GM12801 (cell line): ENCODE results near the gene LMAN1L.

Experiments
- TF ChIP-seq, protein P1 (sequence below): IDR thresholded peaks from one replicate; pipeline ENCODE4 v1.5.1; 2011; ENCODE audit warnings: control low read depth; ENCODE audit not compliant: insufficient read length; ENCODE audit errors: extremely low read depth

LMAN1L gene

DNA sequence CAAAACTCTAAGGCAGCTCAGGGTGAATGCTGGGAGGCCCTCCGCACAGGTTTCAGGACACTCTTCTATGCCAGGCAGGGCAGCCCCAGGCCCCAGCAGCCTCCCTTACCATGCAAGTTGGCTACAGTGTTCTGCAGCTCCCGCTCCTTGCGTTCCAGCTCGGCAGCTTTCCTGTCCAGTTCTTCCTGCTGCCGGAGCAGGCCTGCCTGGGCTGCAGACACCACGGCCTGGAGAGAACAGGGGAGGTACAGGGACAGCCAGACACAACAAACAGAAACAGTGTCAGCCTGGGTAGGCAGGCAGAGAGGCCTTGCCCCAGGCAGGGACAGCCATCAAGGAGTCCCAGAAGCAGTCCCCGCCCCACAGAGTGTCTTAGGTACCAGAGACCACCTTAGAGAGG lies 39.3 kb downstream of the LMAN1L start:
- TF ChIP-seq, protein P1, sequence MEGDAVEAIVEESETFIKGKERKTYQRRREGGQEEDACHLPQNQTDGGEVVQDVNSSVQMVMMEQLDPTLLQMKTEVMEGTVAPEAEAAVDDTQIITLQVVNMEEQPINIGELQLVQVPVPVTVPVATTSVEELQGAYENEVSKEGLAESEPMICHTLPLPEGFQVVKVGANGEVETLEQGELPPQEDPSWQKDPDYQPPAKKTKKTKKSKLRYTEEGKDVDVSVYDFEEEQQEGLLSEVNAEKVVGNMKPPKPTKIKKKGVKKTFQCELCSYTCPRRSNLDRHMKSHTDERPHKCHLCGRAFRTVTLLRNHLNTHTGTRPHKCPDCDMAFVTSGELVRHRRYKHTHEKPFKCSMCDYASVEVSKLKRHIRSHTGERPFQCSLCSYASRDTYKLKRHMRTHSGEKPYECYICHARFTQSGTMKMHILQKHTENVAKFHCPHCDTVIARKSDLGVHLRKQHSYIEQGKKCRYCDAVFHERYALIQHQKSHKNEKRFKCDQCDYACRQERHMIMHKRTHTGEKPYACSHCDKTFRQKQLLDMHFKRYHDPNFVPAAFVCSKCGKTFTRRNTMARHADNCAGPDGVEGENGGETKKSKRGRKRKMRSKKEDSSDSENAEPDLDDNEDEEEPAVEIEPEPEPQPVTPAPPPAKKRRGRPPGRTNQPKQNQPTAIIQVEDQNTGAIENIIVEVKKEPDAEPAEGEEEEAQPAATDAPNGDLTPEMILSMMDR, result no peak

DNA sequence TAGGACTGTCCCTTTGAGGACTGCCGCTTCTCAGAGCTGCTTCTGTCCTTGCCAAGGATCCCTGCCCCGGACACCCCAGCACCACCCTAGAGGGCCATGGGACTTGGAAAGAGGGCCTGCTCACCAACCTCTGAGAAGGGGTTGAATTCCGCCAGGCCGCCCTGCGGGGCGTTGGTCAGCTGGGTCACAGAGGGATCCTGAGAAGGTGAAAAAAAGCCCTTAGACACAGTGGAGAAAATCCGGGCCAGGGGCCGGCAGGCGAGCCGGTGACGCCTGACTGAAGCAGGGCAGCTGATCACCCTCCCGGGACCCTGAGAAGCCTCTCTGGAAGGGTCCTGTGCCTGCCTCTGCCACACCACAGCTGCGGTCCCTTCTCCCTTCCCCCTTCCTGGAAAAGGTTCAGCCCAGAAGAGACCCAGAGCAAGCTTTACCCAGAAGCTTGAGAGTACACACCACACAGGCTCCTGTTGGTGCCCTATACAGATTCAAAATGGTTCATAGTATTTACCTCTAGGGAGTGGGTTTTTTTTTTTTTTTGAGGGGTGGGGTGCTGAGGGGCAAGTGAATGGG lies 41.9 kb downstream of the LMAN1L start:
- TF ChIP-seq, protein P1, result no peak

DNA sequence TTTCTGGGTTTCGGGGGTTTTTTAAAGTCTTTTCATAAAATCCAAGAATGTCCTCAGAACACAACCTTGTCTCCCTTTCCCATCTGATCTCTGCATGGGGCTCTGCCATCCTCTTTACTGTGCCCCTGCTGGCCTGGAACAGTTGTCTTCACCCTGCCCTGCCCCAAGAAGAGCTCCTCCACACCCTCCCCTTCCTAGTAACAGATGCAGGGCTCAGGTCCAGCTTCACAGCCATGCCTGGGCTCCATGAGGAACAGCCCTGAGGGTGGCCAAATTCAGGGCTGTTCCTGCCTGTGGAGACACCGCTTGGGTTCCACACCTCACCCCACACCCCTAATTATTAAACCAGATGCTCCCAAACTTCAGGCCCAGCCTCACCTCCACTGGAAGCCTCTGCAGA lies 43.2 kb downstream of the LMAN1L start:
- TF ChIP-seq, protein P1, result no peak

DNA sequence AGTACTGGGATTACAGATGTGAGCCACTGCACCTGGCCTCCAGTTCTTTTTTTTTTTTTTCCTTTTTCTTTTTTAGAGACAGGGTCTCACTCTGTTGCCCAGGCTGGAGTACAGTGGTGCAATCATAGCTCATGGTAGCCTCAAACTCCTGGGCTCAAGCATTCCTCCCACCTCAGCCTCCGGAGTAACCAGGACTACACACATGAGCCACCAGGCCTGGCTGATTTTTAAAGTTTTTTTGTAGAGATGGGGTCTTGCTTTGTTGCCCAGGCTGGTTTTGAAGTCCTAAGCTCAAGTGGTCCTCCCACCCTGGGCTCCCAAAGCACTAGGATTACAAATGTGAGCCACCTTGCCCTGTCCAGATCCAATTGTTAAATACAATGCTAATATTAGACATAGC lies 43.9 kb downstream of the LMAN1L start:
- TF ChIP-seq, protein P1, result no peak

DNA sequence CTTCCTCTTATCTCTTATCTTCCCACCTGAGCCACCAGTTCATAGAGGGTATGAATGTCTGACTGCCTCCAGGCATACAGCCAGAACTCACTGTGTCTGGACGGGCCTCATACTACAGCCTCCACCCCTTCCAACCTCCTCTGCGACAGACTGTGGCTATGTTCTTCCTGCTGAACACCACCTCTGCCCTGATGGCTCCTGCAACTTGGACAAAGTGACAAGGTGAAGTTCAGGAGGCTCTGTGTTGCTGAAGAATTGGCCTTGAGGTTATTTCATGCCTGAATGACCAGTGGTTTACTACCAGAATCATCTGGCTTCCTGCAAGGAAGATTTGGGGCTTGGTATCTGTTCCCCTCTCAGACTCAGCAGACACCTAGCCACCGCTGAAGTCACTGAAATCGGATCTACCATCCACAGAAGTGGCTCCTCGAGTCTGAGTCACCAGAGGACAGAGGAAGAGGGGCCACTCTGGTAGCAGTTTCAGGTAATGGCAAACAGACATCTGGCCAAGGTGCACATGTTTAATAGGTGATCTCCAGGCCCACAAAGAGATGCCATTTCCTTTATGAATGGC lies 44.5 kb downstream of the LMAN1L start:
- TF ChIP-seq, protein P1, result no peak

DNA sequence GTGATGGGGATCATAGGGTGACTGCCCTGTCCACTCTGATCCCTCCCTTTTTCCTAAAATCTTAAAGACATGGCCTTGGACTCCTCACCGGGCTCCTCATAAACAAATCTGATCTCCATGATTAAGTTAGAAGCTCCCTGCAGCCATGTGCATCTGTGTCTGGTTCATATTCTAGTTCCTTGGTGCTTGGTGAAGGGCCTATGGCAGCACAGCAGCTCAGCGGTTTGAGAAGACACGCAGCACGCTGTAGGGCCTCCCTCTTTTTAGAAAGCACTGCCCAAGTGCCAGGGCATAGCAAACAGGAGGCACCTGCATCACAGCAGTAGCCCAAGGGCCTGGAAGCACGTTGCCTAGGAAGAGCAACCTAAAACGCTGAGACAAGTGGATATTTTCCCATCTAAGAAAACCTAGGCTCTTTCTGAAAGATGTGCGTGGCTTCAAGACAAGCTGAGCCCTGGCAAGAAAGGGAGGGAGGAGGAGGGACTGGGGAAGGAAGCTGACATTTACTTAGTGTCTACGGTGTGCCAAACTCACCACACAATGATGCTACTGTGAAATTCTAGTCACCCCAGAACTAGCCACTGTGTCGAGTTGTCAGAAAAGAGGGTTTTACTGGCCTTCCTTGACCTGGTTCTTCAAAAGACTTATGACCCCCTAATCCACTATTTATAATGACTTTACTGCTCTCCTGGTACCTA lies 45.2 kb downstream of the LMAN1L start:
- TF ChIP-seq, protein P1, result no peak

DNA sequence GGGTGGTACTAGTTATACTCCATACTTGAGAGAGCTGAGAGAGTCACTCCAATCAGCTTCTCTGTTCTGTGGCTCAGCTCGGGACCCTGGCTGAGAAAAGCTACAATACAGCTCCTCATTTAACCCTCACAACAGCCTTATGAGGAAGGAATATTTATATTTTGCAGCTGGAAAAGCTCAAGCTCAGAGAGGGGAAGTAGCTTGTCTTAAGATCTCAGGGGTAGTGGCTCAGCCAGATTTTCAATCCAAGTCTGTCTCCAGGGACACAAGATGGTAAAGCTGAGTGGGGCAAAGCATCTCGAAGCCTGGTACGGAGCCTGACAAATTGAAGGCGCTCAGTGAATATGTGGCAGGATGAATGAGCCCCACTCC lies 45.7 kb downstream of the LMAN1L start:
- TF ChIP-seq, protein P1, result no peak
